Glomerular endothelial cell (primary cell): ENCODE measurements around the gene NACC1. TPM values are rescaled to one million over a fixed set of nuclear protein-coding genes. Genes with fewer than 3 reads are reported as not detected.

Experiments
- DNase-seq: peaks from one replicate; pipeline ENCODE4 v3.0.0-alpha.2; 2011; ENCODE audit warnings: low read depth, low spot score; ENCODE audit errors: extremely low read depth
- total RNA-seq: library from RNA; depleted of rRNA; stranded (reverse); fragments of >200 nt; gene quantifications from 2 replicates; pipeline ENCODE4 v1.2.3, GENCODE V29; 2015

NACC1 gene
- total RNA-seq, 1 donor from 2014 or later, result 99.9 TPM

DNA sequence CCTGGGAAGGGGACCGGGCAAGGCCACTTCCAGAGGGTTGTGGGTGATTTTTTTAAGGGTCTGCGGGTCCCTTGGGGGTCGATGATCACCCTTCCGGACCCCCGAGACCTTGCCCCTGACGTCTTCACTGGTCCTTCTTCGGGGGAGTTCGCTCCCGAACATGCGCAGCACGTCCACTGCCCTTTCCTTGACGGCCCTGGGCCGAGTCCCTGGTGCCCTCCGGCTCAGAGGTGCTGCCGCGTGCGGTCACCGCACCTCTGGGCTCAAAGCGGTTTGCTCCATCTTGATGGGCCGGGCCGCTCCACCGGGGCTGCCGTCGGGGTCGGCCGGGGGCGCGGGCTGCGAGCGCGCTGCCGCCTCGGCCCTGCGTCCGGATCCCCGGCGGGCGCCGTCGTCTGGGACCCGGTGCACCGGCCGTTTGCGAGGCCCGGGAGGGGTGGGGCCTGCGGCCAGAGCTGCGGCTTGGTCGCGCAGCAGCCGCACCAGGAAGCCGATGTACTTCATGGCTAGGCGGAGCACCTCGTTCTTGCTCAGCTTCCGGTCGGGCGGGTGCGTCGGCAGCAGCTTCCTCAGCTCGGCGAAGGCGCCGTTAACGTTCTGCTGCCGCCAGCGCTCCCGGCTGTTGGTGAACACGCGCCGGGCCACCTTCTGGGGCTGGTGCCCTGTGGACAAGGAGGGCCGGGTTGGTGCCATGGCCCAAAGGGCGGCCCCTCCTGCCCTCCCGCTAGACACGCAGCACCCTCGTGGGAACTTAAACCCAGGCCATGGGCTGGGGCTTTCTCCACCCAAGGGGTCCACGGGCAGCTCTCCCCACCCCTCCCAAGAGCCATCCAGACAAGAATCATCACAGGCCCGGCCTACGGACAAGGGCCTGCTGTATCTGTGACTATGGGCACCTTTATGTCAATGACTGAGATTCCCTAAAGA, 18.7 kb upstream of the NACC1 start:
- no peak for DNase-seq

DNA sequence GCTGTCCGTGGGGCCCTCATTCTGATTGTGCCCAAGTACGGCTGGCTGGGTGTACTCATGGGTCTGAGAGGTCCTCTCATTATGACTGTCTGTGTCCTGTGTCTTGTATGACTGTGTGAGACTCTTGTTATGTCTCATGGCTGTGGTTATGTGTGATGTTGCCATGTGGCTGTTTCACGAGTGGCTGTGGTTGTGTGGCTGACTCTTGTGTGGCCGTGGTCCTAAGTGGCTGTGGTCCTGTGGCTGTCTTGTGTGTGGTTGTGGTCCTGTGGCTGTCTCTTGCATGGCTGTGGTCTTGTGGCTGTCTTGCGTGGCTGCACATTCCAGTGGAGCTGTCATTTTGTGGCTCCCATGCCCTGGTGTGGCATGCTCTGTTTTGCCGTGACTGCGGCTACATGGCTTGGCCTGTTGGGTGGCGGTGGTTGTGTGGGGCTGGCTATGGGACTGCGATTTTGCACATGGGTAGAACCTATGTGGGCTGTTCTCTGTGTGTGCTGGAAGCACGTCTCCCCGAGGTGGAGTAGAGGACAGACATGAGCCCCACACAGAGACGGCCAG, 18.0 kb upstream of the NACC1 start:
- no peak for DNase-seq

DNA sequence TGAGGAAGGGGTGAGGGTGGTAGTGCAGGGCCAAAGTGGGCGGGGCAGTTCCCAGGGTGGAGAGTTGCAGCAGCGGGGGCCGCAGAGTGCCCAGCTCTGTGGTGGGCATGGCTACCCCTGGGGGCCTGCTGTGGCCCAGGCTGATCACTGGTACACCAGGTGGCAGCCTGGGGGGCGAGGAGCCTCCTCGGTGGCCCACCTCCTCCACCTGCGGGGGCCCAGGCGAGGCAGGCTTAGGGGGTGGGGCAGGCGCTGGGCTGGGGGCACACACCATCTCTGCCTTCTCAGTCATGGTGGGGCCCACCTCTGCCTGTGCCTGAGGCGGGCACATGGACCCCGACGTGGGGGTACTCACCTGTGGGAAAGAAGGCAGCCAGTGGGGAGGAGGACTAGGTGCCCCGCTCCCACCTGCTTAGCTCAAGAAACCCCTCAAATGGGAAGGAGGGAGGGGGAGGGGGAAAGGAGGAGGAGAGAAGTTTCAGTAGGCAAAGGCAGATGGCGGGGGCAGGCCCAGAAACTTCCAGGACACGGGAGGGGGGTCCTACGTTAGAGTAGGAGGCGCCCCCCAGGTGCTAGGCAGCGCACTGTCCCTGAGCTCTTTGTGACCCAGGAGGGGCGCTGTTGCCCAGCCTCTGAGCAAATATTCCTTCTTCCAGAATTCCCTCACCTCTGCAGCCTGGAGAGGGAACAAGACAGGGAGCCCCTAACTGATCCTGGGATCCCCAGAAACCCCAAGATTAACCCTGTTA, 17.0 kb upstream of the NACC1 start:
- no peak for DNase-seq

DNA sequence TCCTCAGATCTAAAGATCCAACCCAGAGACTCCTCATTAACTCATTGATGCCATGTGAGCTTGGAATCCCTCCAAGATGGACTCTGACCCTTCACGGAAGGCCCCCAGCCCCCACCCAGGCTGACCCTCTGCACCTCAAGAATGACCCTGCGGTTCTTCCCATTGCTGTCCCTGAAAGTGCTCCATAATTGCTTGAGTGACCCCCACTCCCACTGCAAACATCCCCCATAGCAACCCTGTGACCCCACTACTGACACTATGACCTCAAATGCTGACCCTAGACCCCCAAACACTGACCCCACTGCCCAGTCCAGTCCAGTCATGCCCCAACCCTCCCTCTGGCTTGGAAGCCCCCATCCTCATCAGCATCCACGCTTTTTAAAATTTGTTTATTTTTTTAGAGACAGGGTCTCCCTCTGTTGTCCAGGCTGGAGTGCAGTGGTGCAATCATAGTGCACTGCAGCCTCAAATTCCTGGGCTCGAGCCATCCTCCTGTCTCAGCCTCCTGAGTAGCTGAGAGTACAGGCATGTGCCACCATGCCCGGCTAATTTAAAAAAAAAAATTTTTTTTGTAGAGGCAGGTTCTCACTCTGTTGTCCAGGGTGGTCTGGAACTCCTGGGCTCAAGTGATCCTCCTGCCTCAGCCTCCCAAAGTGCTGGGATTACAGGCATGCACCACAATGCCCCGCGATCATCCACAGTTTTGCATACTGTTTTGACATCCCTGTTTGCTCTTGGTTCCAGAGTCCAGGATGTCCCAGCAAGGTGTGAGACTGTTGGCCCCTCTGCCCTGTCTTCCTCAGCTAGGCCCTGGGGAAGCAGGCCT, 16.3 kb upstream of the NACC1 start:
- DNase-seq, result no peak

DNA sequence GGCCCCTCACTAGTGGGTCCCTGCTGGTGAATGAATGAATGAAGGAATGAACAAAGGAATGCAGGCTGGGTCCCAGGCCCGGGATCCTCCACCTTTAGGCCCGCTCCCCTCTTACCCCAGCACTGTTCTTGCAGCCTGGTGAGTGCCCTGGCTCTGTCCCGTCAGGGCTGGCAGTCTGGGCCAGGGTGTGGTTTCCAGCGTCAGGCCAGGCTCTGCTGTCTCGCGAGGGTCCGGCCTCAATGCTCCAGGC, 15.7 kb upstream of the NACC1 start:
- no peak for DNase-seq

DNA sequence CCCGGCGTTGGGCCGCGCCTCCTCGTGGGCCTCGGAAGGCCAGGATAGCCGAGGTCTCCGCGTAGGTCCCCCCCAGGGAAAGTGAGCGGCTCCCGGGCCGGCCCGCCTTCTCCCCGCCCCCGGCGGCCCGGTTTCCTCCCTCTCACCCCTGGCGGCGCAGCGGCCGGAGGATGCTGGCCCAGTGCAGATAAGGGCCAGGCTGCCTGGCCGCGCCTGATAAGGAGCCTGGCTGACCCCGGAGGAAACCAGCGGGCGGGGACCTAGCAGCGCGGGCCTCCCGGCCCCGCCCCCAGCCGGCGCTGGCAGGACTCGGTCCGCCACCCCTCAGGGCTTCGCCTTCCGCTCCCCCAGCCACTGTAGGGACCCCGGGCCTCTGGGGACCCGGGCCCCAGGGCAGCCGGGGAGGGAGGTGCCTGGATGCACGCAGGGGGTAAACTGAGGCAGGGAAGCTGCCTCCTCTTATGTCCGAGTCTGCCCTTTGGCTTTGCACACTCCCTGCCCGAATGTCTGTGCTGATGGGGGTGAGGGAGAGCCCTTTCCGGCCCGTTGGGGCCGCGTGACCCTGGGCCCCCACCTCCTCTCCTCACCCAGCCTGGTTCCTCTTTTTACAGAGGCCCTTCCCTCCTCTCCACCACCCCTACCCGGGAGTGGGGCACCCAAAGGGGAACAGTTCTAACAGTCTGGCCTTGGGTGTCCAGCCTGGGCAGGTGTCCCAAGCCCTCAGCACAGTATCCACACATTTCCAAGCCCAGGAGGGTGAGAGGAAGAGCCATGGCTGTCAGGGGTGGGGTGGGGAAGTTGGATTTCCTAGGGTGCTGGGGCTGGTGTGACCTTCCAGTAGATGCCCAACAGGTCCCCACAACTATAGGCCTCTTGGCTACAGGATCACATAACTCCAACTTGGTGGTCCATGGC, 15.1 kb upstream of the NACC1 start, which contains the start of gene LYL1:
Gene LYL1, minus strand, starts transcription at position 193 of the 915 bp plus-strand sequence. CDS start 1,687 bp downstream, outside the sequence.
- DNase-seq, result no peak

DNA sequence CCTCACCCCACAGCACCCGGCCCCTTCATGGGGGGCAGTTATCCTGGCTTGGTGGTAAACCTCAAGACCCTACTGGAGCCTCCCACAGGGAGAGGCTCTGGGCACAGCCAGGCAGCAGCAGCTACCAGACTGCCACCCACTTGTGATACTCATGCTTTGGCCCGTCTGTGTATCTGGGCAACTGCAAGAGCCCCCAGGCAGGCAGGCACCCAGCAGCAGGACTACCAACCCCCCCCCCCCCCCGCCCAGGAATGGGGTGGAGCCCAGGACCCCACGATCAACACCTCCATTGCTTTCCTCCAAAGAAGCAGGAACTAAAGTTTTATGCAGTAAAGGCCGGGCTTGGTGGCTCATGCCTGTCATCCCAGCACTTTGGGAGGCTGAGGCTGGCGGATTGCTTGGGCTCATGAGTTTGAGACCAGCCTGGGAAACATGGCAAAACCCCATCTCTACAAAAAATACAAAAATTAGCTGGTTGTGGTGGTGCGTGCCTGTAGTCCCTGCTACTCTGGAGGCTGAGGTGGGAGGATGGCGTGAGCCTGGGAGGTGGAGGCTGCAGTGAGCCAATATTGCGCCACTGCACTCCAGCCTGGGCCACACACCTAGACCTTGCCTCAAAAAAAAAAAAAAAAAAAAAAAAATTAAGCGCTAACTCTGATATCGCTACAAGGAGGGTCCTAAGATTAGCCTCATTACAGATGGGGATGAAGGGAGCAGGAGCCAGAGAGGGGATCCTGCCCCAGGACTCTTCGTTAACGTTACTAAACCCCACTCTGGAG, 14.3 kb upstream of the NACC1 start:
- no peak for DNase-seq

DNA sequence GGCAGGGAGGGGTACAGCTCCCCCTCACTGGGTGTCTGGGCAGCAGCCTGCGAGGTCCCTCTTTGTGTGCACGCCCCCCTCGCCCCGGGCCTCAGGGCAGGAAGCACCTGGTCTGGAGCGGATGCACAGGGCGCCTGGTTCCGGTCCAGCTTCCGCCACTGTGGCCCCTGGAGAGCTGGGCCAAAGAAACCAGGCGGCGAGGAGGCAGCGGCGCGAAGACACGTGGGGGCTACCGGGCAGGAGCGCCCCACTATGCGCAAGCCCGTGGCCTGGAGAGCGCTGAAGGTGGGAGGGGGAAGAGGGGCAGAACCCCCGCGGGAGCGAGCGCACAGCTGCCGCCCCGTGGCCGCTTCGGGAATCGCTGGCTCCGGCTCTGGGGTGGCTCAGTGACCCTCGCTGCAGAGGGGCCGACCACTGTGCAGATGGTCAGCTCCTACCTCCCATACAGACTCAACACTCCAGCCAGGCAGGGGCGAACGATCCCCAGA, 13.7 kb upstream of the NACC1 start:
- DNase-seq, result no peak

DNA sequence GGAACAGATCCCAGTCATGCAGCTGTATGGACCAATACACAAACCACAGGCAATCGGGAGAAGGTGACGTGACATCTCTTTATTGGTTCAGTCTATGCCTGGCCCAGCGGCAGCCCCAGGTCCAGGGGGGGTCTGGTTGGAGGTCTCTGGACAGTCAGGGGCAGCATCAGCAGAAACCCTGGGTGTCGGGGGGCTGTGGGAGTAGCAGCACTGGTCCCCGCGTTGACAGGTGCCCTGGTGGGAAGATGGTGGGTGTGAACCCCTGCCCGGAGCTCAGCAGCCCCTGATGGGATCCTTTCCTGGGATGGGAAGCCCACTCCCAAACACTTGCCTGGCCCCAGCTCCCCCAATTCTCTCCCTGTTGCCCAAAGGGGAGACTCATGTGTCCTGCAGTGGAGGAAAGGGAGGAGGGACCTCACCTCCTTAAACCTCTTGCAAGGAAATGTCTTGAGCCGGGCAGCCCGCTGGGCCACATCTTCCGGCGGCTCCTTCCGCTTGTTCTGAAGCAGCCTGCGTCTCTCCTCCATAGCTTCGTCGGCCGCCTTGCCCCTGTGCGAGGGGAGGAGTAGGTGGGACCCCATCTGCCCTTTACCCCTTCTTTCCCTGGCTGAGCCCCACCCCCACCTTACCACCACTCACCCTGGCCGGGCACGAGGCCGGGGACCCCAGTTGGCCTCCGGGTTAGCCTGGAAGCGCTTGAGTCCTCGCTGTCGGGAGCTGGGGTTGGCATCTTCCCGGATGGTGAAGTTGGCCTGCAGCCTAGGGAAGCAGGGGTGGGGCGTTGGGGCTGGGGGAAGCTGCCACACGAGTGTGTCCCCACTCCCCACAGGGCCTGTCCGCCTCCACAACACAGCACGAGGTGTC, 13.0 kb upstream of the NACC1 start:
- no peak for DNase-seq

DNA sequence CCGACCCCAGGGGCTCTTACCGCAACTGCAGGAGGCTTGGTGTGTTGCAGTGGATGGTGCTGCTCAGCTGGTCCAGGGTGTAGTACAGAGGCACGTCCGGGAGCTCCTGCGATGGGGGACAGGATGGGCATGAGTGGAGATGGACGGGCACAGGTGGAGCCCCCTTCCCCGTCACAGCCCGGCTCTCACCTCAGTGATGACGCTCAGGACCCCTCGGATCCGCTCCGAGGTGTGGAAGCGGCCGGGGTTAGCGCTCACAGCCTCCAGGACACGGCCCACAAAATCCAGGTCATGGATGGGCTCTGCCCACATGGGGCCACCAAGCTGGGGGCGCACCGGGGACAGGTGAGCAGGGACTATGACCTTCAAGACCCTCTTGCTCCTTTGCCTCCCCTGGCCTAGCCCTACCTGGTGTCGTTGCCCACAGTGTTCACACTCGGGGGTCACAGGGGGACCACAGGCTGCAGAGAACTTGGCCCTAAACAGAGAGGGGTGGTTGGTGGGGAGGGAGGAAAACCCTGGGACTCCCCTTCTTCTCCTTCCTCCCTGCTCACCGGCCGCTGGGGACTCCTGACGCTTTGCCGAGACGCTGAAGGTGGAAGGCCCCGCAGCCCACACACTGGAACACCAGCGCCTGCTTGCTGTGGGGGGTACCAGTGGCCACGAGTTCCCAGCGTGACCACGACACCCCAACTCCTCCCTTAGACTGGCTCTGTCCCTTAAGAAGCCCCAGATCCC, 8.5 kb upstream of the NACC1 start:
- DNase-seq, result no peak

DNA sequence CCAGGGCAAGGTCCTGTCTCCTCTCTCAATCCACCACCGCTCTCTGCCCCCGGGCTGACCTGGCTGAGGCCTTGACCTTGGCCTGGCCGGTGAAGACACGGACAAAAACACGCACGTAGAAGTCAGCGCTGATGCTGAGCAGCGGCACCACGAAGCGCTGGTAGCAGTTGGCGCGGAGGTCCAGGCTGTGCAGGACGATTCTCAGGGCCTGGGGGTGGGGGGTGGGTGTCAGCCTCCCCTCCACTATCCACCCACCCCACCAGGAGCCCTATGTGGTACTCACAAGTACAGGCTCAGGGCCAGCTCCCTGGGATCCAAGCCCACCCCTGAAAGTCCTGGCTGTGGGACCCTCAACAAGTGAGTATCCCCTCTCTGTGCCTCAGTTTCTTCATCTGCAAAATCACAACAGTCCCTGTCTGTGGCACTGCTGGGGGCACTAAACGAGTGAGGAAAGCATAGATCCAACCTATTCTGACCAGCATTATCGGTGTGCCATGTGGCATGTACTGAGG, 7.9 kb upstream of the NACC1 start:
- no peak for DNase-seq

DNA sequence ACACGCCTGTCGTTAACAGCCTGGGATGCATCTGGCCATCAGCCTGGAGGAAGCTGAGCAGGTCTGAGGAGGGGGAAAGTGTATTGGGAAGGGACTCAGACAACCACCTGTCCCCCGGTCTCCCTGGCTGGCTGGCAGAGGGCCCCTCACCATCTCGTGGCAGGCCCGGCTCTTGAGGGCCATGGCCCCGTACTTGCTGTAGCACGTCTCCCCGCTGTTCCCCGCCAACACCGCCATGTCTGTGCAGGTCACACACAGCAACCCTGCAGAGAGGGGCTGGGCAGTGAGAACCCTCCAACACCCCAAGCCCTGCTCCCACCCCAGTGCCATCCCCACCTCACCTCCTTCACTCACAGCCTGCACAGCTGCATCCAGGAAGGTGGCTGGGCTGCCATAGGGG, 5.5 kb upstream of the NACC1 start:
- DNase-seq, result no peak

DNA sequence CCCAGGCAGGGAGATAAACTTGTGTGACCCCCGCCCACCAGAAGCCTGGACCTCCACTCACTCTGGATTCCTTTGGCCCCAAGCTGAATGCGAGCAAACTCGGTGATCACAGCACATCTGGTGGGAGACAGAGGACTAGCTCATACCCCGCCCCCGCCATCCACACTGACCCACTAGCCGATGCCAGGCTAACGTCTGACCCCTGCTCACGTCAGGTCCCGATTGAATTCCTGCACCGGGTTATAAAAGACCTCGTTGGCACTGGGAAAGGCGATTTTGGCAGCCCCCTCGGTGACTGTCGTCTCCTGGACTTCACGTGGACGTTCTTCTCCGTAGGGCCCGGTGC, 2.2 kb upstream of the NACC1 start:
- DNase-seq, result no peak

DNA sequence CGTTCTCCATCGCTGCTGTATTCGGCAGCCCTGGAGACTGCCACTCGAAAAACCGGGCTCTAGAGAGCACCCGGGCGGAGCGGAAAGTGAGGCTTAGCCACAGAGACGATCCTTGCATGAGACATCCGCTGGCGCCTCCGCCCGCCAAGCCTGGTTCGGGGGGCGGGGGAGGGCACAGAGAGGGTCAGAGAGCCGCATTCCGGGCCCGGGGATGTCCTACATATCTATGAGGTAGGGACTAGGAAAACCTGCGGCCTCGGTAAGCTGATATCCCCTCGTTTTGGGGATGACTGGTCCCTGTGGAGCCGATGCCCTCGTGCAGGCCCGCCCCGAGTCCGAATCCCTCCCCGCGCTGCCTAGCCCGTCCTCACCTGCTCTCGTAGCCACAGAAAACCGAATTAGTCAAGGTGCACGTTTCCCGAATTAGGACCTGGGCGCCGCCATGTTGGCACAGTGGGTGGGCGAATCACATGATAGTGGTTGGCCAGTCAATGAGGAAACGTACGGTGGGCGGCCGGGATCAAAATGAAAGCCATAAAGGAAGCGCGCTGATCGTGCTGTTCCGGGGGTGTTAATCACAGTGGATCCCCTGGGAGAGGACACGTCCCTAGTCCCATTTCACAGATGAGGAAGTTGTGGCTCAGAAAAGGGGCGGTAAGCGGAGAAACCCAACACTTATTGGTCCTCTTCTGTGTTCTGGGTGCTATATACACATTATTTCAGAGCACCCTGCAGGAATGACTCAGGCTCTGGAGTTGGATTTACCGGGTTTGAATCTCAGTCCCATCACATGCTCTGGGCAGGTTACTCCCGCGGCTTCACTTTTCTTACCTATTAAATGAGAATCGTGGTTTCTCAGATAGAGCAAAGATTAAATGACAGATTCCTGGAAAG, 1.5 kb upstream of the NACC1 start, which contains the start of gene TRMT1:
Gene TRMT1, minus strand, starts transcription at position 459 of the 894 bp plus-strand sequence. Its CDS starts 341 bp downstream, at position 118.
- no peak for DNase-seq

DNA sequence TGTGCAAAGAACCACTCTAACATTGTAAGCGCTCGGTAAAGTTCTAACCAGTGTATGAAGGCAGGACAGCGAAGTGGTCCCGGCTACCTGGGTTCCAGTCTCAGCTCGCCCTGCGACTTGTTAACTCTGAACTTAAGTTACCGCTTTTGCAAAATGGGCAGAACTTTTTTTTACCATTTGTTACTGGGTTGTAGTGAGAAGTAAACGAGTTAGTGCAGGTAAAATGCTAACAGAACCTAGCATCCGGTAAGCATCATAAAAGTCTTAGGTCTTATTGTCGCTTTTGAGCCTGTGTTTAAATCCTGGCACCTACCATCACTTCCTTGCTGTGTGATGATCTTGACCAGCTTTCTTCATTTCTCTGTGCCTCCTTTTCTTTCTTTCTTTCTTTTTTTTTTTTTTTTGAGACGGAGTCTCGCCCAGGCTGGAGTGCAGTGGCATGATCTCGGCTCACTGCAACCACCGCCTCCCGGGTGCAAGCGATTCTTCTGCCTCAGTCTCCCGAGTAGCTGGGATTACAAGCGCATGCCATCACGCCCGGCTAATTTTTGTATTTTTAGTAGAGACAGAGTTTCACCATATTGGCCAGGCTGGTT, 790 bp upstream of the NACC1 start:
- DNase-seq, result no peak
